Endothelial cell of hepatic sinusoid (primary cell): ENCODE data around the gene LCA5L.

ENCODE experiments used
- in situ Hi-C: cut with HindIII; loops from 2 replicates; pipeline ENCODE4 v1.10.0; 2017; ENCODE audit warnings: low sequenced_read_pairs

LCA5L gene

DNA sequence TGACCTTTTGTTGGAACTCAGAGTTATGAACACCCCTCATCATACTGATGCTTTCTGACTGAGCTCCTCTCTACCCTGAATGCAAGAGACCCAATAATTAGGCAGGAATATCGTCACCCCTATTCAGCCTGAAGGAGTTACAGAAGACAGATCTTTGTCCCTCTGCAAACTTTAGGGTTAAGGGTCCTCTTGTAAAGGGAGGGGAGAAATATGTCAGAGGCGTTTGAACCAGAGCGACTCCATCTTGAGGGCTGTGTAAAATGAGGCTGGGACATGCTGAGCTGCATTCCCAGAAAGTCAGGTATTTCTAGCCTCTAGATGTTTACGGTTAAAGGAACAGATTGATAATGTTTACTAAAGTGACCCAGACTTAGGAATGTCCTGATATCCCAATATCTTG, 86.2 kb downstream of the LCA5L start:
- in situ Hi-C loops: no loop called here
